HEK293 (cell line): ENCODE data around the gene ELAVL2.

Experiments used
- CTCF ChIA-PET: fragments of 350-600 bp; formaldehyde crosslinking; extraction: SDS; loops from one replicate; lab custom pipeline; 2021; ENCODE audit warnings: antibody characterized with exemption; lab: Yijun Ruan, JAX
- POLR2A ChIA-PET: fragments of 300-600 bp; formaldehyde crosslinking; extraction: SDS; loops from one replicate; lab custom pipeline; 2020; ENCODE audit warnings: antibody characterized with exemption, inconsistent platforms; lab: Yijun Ruan, JAX
- H3K27ac ChIP-seq: fragments of 200-500 bp; sonication (Bioruptor generic); 2 replicates; pipeline ENCODE4 v1.5.1; 2014; ENCODE audit warnings: low read depth, low read length, control low read depth, inconsistent platforms; ENCODE audit errors: extremely low read depth
- H3K36me3 ChIP-seq, 2 experiments: fragments of 200-500 bp in 1 of 2; sonication (Bioruptor generic) in 1 of 2; 1 replicate in 1 of 2; 2 replicates in 1 of 2; pipeline ENCODE4 v1.5.1; 2014 to 2017; ENCODE audit warnings: inconsistent platforms in 2 of 2, low read length in 2 of 2; ENCODE audit not compliant: control insufficient read depth in 2 of 2, insufficient read depth in 1 of 2
- H3K4me1 ChIP-seq: fragments of 200-500 bp; sonication (Bioruptor generic); 2 replicates; pipeline ENCODE4 v1.5.1; 2014; ENCODE audit warnings: mild to moderate bottlenecking, low read length, inconsistent platforms; ENCODE audit not compliant: control insufficient read depth, insufficient read depth
- H3K4me3 ChIP-seq: 2 replicates; pipeline ENCODE4 v1.5.1; 2011; ENCODE audit warnings: low read depth, mild to moderate bottlenecking, control low read depth, low read length, moderate library complexity
- H3K9me3 ChIP-seq: fragments of 200-500 bp; sonication (Bioruptor generic); 2 replicates; pipeline ENCODE4 v1.5.1; 2014; ENCODE audit warnings: low read depth, low read length, inconsistent platforms; ENCODE audit not compliant: control insufficient read depth, insufficient read depth
- KLF8 ChIP-seq: fragments of 450-650 bp; formaldehyde crosslinking; IDR thresholded peaks from 2 replicates; pipeline ENCODE4 v1.5.1; 2016; ENCODE audit warnings: missing biosample characterization, missing genetic modification characterization
- OSR2 ChIP-seq: fragments of 450-650 bp; formaldehyde crosslinking; IDR thresholded peaks from 2 replicates; pipeline ENCODE4 v1.5.1; 2016; ENCODE audit warnings: missing biosample characterization, missing genetic modification characterization
- SCRT1 ChIP-seq: fragments of 450-650 bp; formaldehyde crosslinking; IDR thresholded peaks from 2 replicates; pipeline ENCODE4 v1.5.1; 2016; ENCODE audit warnings: missing biosample characterization, missing genetic modification characterization, borderline replicate concordance
- SP2 ChIP-seq: fragments of 450-650 bp; formaldehyde crosslinking; IDR thresholded peaks from 2 replicates; pipeline ENCODE4 v1.5.1; 2016; ENCODE audit warnings: missing biosample characterization, missing genetic modification characterization
- SP3 ChIP-seq: fragments of 450-650 bp; formaldehyde crosslinking; IDR thresholded peaks from 2 replicates; pipeline ENCODE4 v1.5.1; 2016; ENCODE audit warnings: missing biosample characterization, missing genetic modification characterization
- SP7 ChIP-seq: fragments of 450-650 bp; formaldehyde crosslinking; IDR thresholded peaks from 2 replicates; pipeline ENCODE4 v1.5.1; 2016; ENCODE audit warnings: missing biosample characterization, missing genetic modification characterization
- ZBTB21 ChIP-seq: fragments of 450-650 bp; formaldehyde crosslinking; IDR thresholded peaks from 2 replicates; pipeline ENCODE4 v1.5.1; 2017; ENCODE audit warnings: missing biosample characterization, missing genetic modification characterization
- ZBTB48 ChIP-seq: fragments of 450-650 bp; formaldehyde crosslinking; IDR thresholded peaks from 2 replicates; pipeline ENCODE4 v1.5.1; 2016; ENCODE audit warnings: missing biosample characterization, missing genetic modification characterization
- ZNF132 ChIP-seq: fragments of 450-650 bp; formaldehyde crosslinking; IDR thresholded peaks from 2 replicates; pipeline ENCODE4 v1.5.1; 2017; ENCODE audit warnings: missing biosample characterization, missing genetic modification characterization, borderline replicate concordance
- ZNF174 ChIP-seq: fragments of 450-650 bp; formaldehyde crosslinking; IDR thresholded peaks from 2 replicates; pipeline ENCODE4 v1.5.0; 2017; ENCODE audit warnings: missing biosample characterization, mild to moderate bottlenecking, missing genetic modification characterization
- ZNF211 ChIP-seq: fragments of 450-650 bp; formaldehyde crosslinking; IDR thresholded peaks from 2 replicates; pipeline ENCODE4 v1.5.1; 2016; ENCODE audit warnings: low read depth, missing biosample characterization, missing genetic modification characterization
- ZNF239 ChIP-seq: fragments of 450-650 bp; formaldehyde crosslinking; IDR thresholded peaks from 2 replicates; pipeline ENCODE4 v1.5.1; 2016; ENCODE audit warnings: missing biosample characterization, missing genetic modification characterization
- ZNF335 ChIP-seq: fragments of 450-650 bp; formaldehyde crosslinking; conservative IDR thresholded peaks from 2 replicates; pipeline ENCODE4 v1.5.1; 2016; ENCODE audit warnings: missing biosample characterization, missing genetic modification characterization
- ZNF423 ChIP-seq: fragments of 450-650 bp; formaldehyde crosslinking; IDR thresholded peaks from 2 replicates; pipeline ENCODE4 v1.5.1; 2016; ENCODE audit warnings: missing biosample characterization, missing genetic modification characterization
- ZNF473 ChIP-seq: fragments of 450-650 bp; formaldehyde crosslinking; IDR thresholded peaks from 2 replicates; pipeline ENCODE4 v1.5.1; 2017; ENCODE audit warnings: missing biosample characterization, missing genetic modification characterization
- ZNF561 ChIP-seq: fragments of 450-650 bp; IDR thresholded peaks from 2 replicates; pipeline ENCODE4 v1.5.1; 2018; ENCODE audit warnings: missing biosample characterization, missing genetic modification characterization, borderline replicate concordance
- ZNF585B ChIP-seq: fragments of 450-650 bp; formaldehyde crosslinking; IDR thresholded peaks from 2 replicates; pipeline ENCODE4 v1.5.1; 2016; ENCODE audit warnings: missing biosample characterization, missing genetic modification characterization
- ZNF596 ChIP-seq: fragments of 450-650 bp; IDR thresholded peaks from 2 replicates; pipeline ENCODE4 v1.5.0; 2018; ENCODE audit warnings: missing biosample characterization, mild to moderate bottlenecking, missing genetic modification characterization, moderate library complexity
- ZNF664 ChIP-seq: fragments of 450-650 bp; formaldehyde crosslinking; IDR thresholded peaks from 2 replicates; pipeline ENCODE4 v1.5.1; 2016; ENCODE audit warnings: missing biosample characterization, missing genetic modification characterization
- ZNF76 ChIP-seq: fragments of 450-650 bp; formaldehyde crosslinking; IDR thresholded peaks from 2 replicates; pipeline ENCODE4; 2016; ENCODE audit warnings: low read depth, missing biosample characterization, missing genetic modification characterization, borderline replicate concordance
- ZNF776 ChIP-seq: fragments of 450-650 bp; formaldehyde crosslinking; IDR thresholded peaks from 2 replicates; pipeline ENCODE4 v1.5.0; 2017; ENCODE audit warnings: missing biosample characterization, missing genetic modification characterization, borderline replicate concordance
- ZNF785 ChIP-seq: fragments of 450-650 bp; formaldehyde crosslinking; IDR thresholded peaks from 2 replicates; pipeline ENCODE4 v1.5.1; 2016; ENCODE audit warnings: missing biosample characterization, missing genetic modification characterization
- TF ChIP-seq, protein P1 (sequence below): fragments of 450-650 bp; formaldehyde crosslinking; IDR thresholded peaks from 2 replicates; pipeline ENCODE4 v1.5.1; 2016; ENCODE audit warnings: missing biosample characterization, missing genetic modification characterization
- TF ChIP-seq, protein P2 (sequence below): fragments of 450-650 bp; IDR thresholded peaks from 2 replicates; pipeline ENCODE4 v1.5.1; 2018; ENCODE audit warnings: missing biosample characterization, missing genetic modification characterization
- TF ChIP-seq, protein P3 (sequence below): fragments of 450-650 bp; formaldehyde crosslinking; optimal IDR thresholded peaks from 2 replicates; pipeline ENCODE3; 2016; ENCODE audit warnings: missing biosample characterization, mild to moderate bottlenecking, missing genetic modification characterization
- TF ChIP-seq, protein P4 (sequence below): fragments of 450-650 bp; formaldehyde crosslinking; IDR thresholded peaks from 2 replicates; pipeline ENCODE4 v1.5.1; 2016; ENCODE audit warnings: missing biosample characterization, missing genetic modification characterization

The ELAVL2 gene

DNA sequence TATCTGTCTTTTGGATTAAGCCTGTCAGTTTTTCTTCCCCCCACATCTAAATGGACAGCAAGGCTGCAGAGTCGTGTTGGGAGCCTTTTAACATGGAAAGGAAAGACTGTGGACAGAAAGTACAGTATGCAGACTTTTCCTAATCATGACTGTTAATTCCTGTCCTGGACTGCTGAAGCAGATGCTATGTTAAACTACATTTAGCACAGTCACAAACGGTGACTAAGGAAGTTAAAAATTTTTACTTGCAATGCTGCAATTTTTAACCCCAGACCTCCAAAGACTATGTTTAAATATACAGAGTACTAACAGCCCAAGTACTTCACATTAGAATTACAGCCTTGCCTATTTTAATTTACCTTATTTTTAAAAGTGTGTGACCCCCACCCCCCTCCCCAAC, 51.8 kb downstream of the ELAVL2 start:
- Histone ChIP-seq H3K4me1 (peaks cover 28% of the 10 kb centered on the region), H3K36me3 (no peaks in the 10 kb centered on the region), H3K9me3 (no peaks in the 10 kb centered on the region), H3K27ac (no peak overlapping the region), H3K4me3 (no peak overlapping the region)
- no peak for TF ChIP-seq ZNF211 (tag by site-specific recombination)
- no peak for TF ChIP-seq ZNF585B (tag by site-specific recombination)
- TF ChIP-seq, protein P1, sequence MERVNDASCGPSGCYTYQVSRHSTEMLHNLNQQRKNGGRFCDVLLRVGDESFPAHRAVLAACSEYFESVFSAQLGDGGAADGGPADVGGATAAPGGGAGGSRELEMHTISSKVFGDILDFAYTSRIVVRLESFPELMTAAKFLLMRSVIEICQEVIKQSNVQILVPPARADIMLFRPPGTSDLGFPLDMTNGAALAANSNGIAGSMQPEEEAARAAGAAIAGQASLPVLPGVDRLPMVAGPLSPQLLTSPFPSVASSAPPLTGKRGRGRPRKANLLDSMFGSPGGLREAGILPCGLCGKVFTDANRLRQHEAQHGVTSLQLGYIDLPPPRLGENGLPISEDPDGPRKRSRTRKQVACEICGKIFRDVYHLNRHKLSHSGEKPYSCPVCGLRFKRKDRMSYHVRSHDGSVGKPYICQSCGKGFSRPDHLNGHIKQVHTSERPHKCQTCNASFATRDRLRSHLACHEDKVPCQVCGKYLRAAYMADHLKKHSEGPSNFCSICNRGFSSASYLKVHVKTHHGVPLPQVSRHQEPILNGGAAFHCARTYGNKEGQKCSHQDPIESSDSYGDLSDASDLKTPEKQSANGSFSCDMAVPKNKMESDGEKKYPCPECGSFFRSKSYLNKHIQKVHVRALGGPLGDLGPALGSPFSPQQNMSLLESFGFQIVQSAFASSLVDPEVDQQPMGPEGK (tag by site-specific recombination), result no peak
- TF ChIP-seq, protein P2, sequence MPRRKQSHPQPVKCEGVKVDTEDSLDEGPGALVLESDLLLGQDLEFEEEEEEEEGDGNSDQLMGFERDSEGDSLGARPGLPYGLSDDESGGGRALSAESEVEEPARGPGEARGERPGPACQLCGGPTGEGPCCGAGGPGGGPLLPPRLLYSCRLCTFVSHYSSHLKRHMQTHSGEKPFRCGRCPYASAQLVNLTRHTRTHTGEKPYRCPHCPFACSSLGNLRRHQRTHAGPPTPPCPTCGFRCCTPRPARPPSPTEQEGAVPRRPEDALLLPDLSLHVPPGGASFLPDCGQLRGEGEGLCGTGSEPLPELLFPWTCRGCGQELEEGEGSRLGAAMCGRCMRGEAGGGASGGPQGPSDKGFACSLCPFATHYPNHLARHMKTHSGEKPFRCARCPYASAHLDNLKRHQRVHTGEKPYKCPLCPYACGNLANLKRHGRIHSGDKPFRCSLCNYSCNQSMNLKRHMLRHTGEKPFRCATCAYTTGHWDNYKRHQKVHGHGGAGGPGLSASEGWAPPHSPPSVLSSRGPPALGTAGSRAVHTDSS, result no peak
- no peak for TF ChIP-seq ZBTB21 (tag by site-specific recombination)
- TF ChIP-seq, protein P3, sequence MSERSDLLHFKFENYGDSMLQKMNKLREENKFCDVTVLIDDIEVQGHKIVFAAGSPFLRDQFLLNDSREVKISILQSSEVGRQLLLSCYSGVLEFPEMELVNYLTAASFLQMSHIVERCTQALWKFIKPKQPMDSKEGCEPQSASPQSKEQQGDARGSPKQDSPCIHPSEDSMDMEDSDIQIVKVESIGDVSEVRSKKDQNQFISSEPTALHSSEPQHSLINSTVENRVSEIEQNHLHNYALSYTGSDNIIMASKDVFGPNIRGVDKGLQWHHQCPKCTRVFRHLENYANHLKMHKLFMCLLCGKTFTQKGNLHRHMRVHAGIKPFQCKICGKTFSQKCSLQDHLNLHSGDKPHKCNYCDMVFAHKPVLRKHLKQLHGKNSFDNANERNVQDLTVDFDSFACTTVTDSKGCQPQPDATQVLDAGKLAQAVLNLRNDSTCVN (tag by site-specific recombination), result no peak
- no peak for TF ChIP-seq SCRT1 (tag by site-specific recombination)
- no peak for TF ChIP-seq SP3 (tag by site-specific recombination)
- no peak for TF ChIP-seq KLF8
- TF ChIP-seq ZNF335, result no peak
- no peak for TF ChIP-seq SP7 (tag by site-specific recombination)
- TF ChIP-seq ZNF785 (tag by site-specific recombination), result no peak
- no peak for TF ChIP-seq ZNF561
- TF ChIP-seq ZNF174 (tag by site-specific recombination), result no peak
- ChIA-PET POLR2A (no interaction called here), CTCF (no interaction called here)

DNA sequence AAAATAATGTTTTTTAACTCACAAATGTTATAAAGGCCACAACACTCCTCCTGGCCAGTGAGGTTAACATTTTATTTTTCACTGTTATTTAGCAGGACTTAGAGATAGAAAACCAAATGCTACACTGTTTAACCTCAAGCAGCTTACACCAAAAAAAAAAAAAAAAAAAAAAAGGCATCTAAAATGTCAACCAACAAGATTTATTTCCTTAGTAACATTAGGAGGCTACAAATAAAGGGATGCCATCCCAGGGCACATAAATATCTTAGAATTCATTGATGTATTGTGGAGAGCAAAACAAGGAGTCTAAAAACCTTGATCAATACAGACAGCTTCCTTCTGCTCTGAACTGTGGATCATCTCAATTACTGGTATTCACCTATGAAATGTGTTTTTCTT, 53.7 kb downstream of the ELAVL2 start:
- Histone ChIP-seq H3K36me3 (no peaks in the 10 kb centered on the region), H3K27ac (no peak overlapping the region), H3K4me3 (no peak overlapping the region), H3K4me1 (peaks cover 21% of the 10 kb centered on the region)
- ChIA-PET POLR2A (no interaction called here), CTCF (no interaction called here)
- TF ChIP-seq ZNF664 (no peak), ZNF132 (tag by site-specific recombination) (no peak), ZNF473 (tag by site-specific recombination) (no peak), ZNF239 (tag by site-specific recombination) (no peak), ZNF596 (no peak), OSR2 (no peak), SP2 (tag by site-specific recombination) (no peak), ZNF76 (no peak), ZNF423 (tag by site-specific recombination) (no peak), ZBTB48 (tag by site-specific recombination) (no peak), ZNF776 (tag by site-specific recombination) (no peak)
- TF ChIP-seq, protein P4, sequence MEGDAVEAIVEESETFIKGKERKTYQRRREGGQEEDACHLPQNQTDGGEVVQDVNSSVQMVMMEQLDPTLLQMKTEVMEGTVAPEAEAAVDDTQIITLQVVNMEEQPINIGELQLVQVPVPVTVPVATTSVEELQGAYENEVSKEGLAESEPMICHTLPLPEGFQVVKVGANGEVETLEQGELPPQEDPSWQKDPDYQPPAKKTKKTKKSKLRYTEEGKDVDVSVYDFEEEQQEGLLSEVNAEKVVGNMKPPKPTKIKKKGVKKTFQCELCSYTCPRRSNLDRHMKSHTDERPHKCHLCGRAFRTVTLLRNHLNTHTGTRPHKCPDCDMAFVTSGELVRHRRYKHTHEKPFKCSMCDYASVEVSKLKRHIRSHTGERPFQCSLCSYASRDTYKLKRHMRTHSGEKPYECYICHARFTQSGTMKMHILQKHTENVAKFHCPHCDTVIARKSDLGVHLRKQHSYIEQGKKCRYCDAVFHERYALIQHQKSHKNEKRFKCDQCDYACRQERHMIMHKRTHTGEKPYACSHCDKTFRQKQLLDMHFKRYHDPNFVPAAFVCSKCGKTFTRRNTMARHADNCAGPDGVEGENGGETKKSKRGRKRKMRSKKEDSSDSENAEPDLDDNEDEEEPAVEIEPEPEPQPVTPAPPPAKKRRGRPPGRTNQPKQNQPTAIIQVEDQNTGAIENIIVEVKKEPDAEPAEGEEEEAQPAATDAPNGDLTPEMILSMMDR, result no peak
- TF ChIP-seq, all 188 proteins: peak for 0
- no peaks in the 10 kb centered on the region for H3K9me3 ChIP-seq
